HL-60 (cell line): ENCODE results near the gene TMEM18.

Source experiments
- CTCF ChIP-seq: IDR thresholded peaks from one replicate; pipeline ENCODE4 v1.5.1; 2011; ENCODE audit warnings: low read length, control low read depth, inconsistent platforms; ENCODE audit not compliant: insufficient read depth
- POLR2AphosphoS5 ChIP-seq: IDR thresholded peaks from 2 replicates; pipeline ENCODE4 v1.6.1; 2012; ENCODE audit warnings: low read depth
- SPI1 ChIP-seq: IDR thresholded peaks from 2 replicates; pipeline ENCODE4 v1.6.1; 2012; ENCODE audit warnings: low read depth, mild to moderate bottlenecking, borderline replicate concordance

- TF ChIP-seq POLR2AphosphoS5 (no peak), CTCF (no peak), SPI1 (no peak)
Observed at GRCh38 chr2:660029-660428, 17.2 kb downstream of the TMEM18 start.
